OCI-LY1 (cell line): Measurements from ENCODE around the gene CFP.

Experiments used
- H2AFZ ChIP-seq: fragments of 200-600 bp; sonication (generic), shearing (Covaris generic); 2 replicates; pipeline ENCODE4 v1.6.0; 2014; ENCODE audit warnings: antibody characterized with exemption, mild to moderate bottlenecking, low read length
- H3F3A ChIP-seq: fragments of 200-600 bp; sonication (generic), shearing (Covaris generic); 2 replicates; pipeline ENCODE4 v1.6.0; 2014; ENCODE audit warnings: mild to moderate bottlenecking, antibody characterized with exemption, low read length, moderate library complexity; ENCODE audit not compliant: insufficient read depth
- H3K27ac ChIP-seq: fragments of 200-600 bp; sonication (generic); 2 replicates; pipeline ENCODE4 v1.5.1; 2014; ENCODE audit warnings: low read length, mixed run types, mild to moderate bottlenecking, low read depth; ENCODE audit not compliant: poor library complexity, severe bottlenecking
- H3K27me3 ChIP-seq: fragments of 200-600 bp; sonication (generic); 2 replicates; pipeline ENCODE4 v1.6.0; 2014; ENCODE audit warnings: antibody characterized with exemption, mild to moderate bottlenecking, low read length, moderate library complexity; ENCODE audit not compliant: insufficient read depth
- H3K36me3 ChIP-seq: fragments of 200-600 bp; sonication (generic); 2 replicates; pipeline ENCODE4 v1.6.1; 2014; ENCODE audit warnings: mild to moderate bottlenecking, antibody characterized with exemption, low read length, moderate library complexity, mixed read lengths; ENCODE audit not compliant: insufficient read depth
- H3K4me1 ChIP-seq: fragments of 200-600 bp; sonication (generic); 2 replicates; pipeline ENCODE4 v1.5.1; 2014; ENCODE audit warnings: mild to moderate bottlenecking, low read length, moderate library complexity; ENCODE audit not compliant: insufficient read depth, severe bottlenecking
- H3K4me2 ChIP-seq: fragments of 200-600 bp; sonication (generic), shearing (Covaris generic); 2 replicates; pipeline ENCODE4 v1.6.1; 2014; ENCODE audit warnings: low read length
- H3K4me3 ChIP-seq: fragments of 200-600 bp; sonication (generic); 2 replicates; pipeline ENCODE4 v1.5.1; 2014; ENCODE audit warnings: low read length, low read depth, mild to moderate bottlenecking, mixed read lengths; ENCODE audit not compliant: poor library complexity, severe bottlenecking
- H3K79me2 ChIP-seq: fragments of 200-600 bp; shearing (Covaris generic); 2 replicates; pipeline ENCODE4 v1.6.1; 2016; ENCODE audit warnings: mixed run types, low read length, mixed read lengths; ENCODE audit not compliant: insufficient read depth
- H3K9ac ChIP-seq: fragments of 200-600 bp; sonication (generic), shearing (Covaris generic); 2 replicates; pipeline ENCODE4 v1.6.1; 2014; ENCODE audit warnings: mild to moderate bottlenecking, low read length, mixed read lengths
- H3K9me2 ChIP-seq: fragments of 200-600 bp; sonication (generic), shearing (Covaris generic); 2 replicates; pipeline ENCODE4 v1.6.1; 2014; ENCODE audit warnings: low read depth, mild to moderate bottlenecking, low read length, mixed read lengths
- H3K9me3 ChIP-seq: fragments of 200-600 bp; shearing (Covaris generic); 2 replicates; pipeline ENCODE4 v1.6.1; 2014; ENCODE audit warnings: low read length, mixed read lengths
- H4K20me1 ChIP-seq: fragments of 200-600 bp; sonication (generic), shearing (Covaris generic); 2 replicates; pipeline ENCODE4 v1.6.0; 2016; ENCODE audit warnings: mild to moderate bottlenecking, low read length; ENCODE audit not compliant: insufficient read depth
- EZH2 ChIP-seq: fragments of 200-600 bp; sonication (generic), shearing (Covaris generic); IDR thresholded peaks from 2 replicates; pipeline ENCODE4 v1.8.0; 2017; ENCODE audit warnings: borderline replicate concordance, mixed run types, mild to moderate bottlenecking, antibody characterized with exemption, low read length, moderate library complexity, mixed read lengths
- TF ChIP-seq, protein P1 (sequence below): fragments of 200-600 bp; sonication (generic), shearing (Covaris generic); IDR thresholded peaks from 2 replicates; pipeline ENCODE4 v1.5.1; 2017; ENCODE audit warnings: mild to moderate bottlenecking, antibody characterized with exemption, low read length, moderate library complexity, mixed read lengths

CFP gene

DNA sequence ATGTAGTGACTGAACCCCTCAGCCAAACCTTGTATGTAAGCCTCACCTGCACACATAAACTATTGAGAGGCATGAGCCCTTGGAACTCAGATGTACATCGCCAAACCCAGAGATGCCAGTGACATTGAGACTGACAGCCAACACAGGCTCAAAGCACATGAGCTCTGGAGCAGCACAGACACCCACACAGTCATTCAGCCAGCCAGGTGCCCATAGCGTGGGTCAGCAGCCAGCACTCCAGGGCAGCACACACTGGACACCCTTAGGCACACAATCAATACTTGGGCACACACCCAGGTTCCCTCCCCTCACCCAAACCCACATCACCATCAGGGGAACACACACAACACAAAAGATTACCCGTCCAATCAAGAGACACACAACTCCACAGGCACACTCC is 51.8 kb downstream of the CFP start:
- H3K9ac ChIP-seq = no peak overlapping the region
- no peak overlapping the region for H2AFZ ChIP-seq
- H3K9me3 ChIP-seq = no peaks in the 10 kb centered on the region
- H3K27ac ChIP-seq = no peak overlapping the region
- H3K36me3 ChIP-seq = no peaks in the 10 kb centered on the region
- H3F3A ChIP-seq = no peaks in the 10 kb centered on the region
- H4K20me1 ChIP-seq = no peaks in the 10 kb centered on the region
- no peak overlapping the region for H3K4me3 ChIP-seq
- TF ChIP-seq, protein P1, sequence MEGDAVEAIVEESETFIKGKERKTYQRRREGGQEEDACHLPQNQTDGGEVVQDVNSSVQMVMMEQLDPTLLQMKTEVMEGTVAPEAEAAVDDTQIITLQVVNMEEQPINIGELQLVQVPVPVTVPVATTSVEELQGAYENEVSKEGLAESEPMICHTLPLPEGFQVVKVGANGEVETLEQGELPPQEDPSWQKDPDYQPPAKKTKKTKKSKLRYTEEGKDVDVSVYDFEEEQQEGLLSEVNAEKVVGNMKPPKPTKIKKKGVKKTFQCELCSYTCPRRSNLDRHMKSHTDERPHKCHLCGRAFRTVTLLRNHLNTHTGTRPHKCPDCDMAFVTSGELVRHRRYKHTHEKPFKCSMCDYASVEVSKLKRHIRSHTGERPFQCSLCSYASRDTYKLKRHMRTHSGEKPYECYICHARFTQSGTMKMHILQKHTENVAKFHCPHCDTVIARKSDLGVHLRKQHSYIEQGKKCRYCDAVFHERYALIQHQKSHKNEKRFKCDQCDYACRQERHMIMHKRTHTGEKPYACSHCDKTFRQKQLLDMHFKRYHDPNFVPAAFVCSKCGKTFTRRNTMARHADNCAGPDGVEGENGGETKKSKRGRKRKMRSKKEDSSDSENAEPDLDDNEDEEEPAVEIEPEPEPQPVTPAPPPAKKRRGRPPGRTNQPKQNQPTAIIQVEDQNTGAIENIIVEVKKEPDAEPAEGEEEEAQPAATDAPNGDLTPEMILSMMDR = no peak
- no peak for TF ChIP-seq EZH2
- no peaks in the 10 kb centered on the region for H3K27me3 ChIP-seq
- H3K4me1 ChIP-seq = no peaks in the 10 kb centered on the region
- no peaks in the 10 kb centered on the region for H3K79me2 ChIP-seq
- H3K4me2 ChIP-seq = no peak overlapping the region
- no peaks in the 10 kb centered on the region for H3K9me2 ChIP-seq

GRCh38 chrX:47577424-47577823 is 52.3 kb downstream of the CFP start:
- Histone ChIP-seq H3K4me1 (no peaks in the 10 kb centered on the region), H2AFZ (no peak overlapping the region), H3K9me2 (no peaks in the 10 kb centered on the region), H3K9ac (no peak overlapping the region), H3F3A (no peaks in the 10 kb centered on the region), H3K79me2 (no peaks in the 10 kb centered on the region), H3K9me3 (no peaks in the 10 kb centered on the region), H3K27me3 (no peaks in the 10 kb centered on the region), H3K4me3 (no peak overlapping the region), H3K4me2 (no peak overlapping the region), H3K27ac (no peak overlapping the region), H3K36me3 (no peaks in the 10 kb centered on the region), H4K20me1 (no peaks in the 10 kb centered on the region)
- no peak for TF ChIP-seq EZH2
- TF ChIP-seq, protein P1 = no peak

DNA sequence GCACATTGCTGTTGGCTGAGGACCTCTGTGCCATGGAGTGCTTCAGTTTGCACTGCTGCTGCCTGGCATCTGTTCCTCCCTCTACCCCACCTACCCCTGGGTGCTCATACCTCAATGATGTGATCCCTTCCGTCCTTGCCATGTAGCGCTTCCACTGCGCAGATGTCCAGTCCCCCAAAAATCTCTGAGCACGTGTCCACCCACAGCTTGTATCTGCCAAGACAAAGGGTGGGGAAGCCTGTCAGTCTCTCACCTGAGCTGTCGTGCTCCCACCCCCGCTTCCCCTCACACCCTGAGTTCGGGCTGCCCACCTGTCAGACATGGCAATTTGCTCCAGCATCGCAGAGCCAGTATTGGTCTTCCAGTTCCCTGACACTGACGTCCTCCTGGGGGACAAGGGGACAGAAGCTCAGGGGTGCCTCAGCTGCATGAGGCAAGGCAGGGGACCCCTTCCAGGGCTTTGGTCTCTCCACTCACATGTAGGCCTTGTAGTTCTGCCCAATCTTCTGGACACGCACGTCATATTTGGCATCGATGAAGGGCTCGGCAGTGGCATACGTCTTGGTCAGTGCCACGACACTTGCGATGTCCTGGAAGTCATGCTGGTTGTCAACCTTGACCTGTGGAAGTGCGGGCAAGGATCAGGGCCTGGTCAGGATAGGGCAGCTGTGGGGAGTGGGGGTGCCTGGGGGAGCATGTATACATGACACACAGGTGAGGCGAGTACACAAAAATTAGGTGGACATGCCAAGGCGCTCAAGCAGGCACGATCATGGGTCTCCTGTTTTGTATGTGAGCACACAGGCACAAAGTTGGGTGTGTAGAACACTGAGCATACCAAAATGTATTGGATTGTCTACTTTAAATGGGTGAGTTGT is 53.5 kb downstream of the CFP start:
- H2AFZ ChIP-seq = no peak overlapping the region
- H3K9me3 ChIP-seq = no peaks in the 10 kb centered on the region
- H3K9me2 ChIP-seq = no peaks in the 10 kb centered on the region
- H3K4me1 ChIP-seq = no peaks in the 10 kb centered on the region
- no peaks in the 10 kb centered on the region for H4K20me1 ChIP-seq
- TF ChIP-seq, protein P1 = no peak
- TF ChIP-seq EZH2 = no peak
- no peak overlapping the region for H3K27ac ChIP-seq
- no peak overlapping the region for H3K4me3 ChIP-seq
- no peaks in the 10 kb centered on the region for H3F3A ChIP-seq
- no peaks in the 10 kb centered on the region for H3K79me2 ChIP-seq
- no peak overlapping the region for H3K4me2 ChIP-seq
- no peak overlapping the region for H3K9ac ChIP-seq
- H3K27me3 ChIP-seq = no peaks in the 10 kb centered on the region
- H3K36me3 ChIP-seq = peaks cover 7% of the 10 kb centered on the region
